Measurements from ENCODE around the gene HCAR2.
A peak's percentile ranks its signal among the peaks of the same experiment; 100 is the strongest.
"Not testable (repeated sequence)": the region's sequence is repeated elsewhere in the genome, so short reads cannot be mapped to it uniquely, and the experiment has no call there.

Gene HCAR2

GRCh38 chr12:122724641-122725243 is 21.6 kb upstream of the HCAR2 start:
- peak overlapping the region; percentile 43 to 94 (median 63) for H3K4me2 ChIP-seq
- no peaks in the 10 kb centered on the region for H3K9me3 ChIP-seq (replicated peaks in 1 of 11)
- no peaks in the 10 kb centered on the region for H3K27me3 ChIP-seq
- H3K36me3 ChIP-seq: no peaks in the 10 kb centered on the region
- TF ChIP-seq Cebpa-rat (IDR thresholded peaks at IDR 0.05): no peak
- H3K9ac ChIP-seq: peak overlapping the region in 5 of 11 experiments; percentile 38 to 79 (median 76); a peak in 2 of 22 replicates
- no peaks in the 10 kb centered on the region for H4K20me1 ChIP-seq
- H3K27ac ChIP-seq: peak overlapping the region; percentile 6 to 93 (median 76); a peak in 20 of 22 replicates
- no peak overlapping the region for H3K4me3 ChIP-seq
- peaks cover 39 to 98% (median 64%) of the 10 kb centered on the region in 10 experiments for H3K4me1 ChIP-seq

- TF ChIP-seq Cebpa-rat (IDR thresholded peaks at IDR 0.05): no peak
- Histone ChIP-seq H3K4me1 (peaks cover 39 to 97% (median 67%) of the 10 kb centered on the region in 10 experiments), H3K27me3 (no peaks in the 10 kb centered on the region), H4K20me1 (no peaks in the 10 kb centered on the region), H3K9ac (peak overlapping the region in 5 of 11 experiments; percentile 35 to 80 (median 77); a peak in 9 of 22 replicates), H3K4me2 (peak overlapping the region in 8 of 11 experiments; percentile 4 to 94 (median 62); a peak in 11 of 22 replicates), H3K27ac (peak overlapping the region in 8 of 11 experiments; percentile 33 to 98 (median 90); a peak in 16 of 22 replicates), H3K4me3 (no peak overlapping the region), H3K36me3 (no peaks in the 10 kb centered on the region), H3K9me3 (replicated peaks in 1 of 11) (no peaks in the 10 kb centered on the region)
These were observed 19.2 kb upstream of the HCAR2 start for GRCh38 chr12:122722387-122722786.

GRCh38 chr12:122721057-122721545 is 17.9 kb upstream of the HCAR2 start:
- Histone ChIP-seq H3K4me2 (peak overlapping the region in 6 of 11 experiments; percentile 5 to 94 (median 78); a peak in 9 of 22 replicates), H4K20me1 (no peaks in the 10 kb centered on the region), H3K9ac (peak overlapping the region in 5 of 11 experiments; percentile 32 to 82 (median 65); a peak in 8 of 22 replicates), H3K4me1 (peaks cover 33 to 93% (median 63%) of the 10 kb centered on the region in 10 experiments), H3K27ac (peak overlapping the region in 10 of 11 experiments; percentile 24 to 98 (median 80); a peak in 16 of 22 replicates), H3K4me3 (no peak overlapping the region), H3K9me3 (replicated peaks in 1 of 11) (0 out of 22 replicates have a peak, but pooled peaks cover 0 to 2% (median 0%) of the 10 kb centered on the region in 11 experiments), H3K36me3 (no peaks in the 10 kb centered on the region), H3K27me3 (no peaks in the 10 kb centered on the region)
- no peak for TF ChIP-seq Cebpa-rat (IDR thresholded peaks at IDR 0.05)

DNA sequence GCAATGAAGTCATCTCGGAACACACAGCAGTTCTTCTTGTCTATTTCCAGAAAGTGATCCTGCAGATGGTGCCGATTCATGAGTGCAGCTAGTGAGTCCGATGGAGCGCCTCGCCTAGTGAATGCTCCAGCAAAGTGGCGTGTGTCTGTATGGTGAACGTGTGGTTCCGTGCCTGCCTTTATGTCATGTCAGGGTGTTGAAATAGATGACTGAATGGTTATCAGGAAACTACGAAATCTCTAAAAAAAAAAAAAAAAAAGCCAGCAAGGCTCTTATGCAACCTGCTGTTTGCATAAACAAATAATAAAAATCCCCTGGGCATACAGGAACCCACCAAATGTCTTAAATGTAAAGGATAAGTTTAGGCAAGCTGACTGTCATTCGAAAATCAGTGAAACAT is 13.5 kb upstream of the HCAR2 start, which contains the start of gene HCAR3:
Gene HCAR3, minus strand, starts transcription at position 154 of the 400 bp plus-strand sequence. Its CDS starts 74 bp downstream, at position 80.
- not testable (repeated sequence) for H3K9me3 ChIP-seq (replicated peaks in 1 of 11); H3K27me3 ChIP-seq; H4K20me1 ChIP-seq; H3K36me3 ChIP-seq
- Histone ChIP-seq H3K27ac (peak within 1 kb of the TSS in 9 of 11 experiments; percentile 10 to 84 (median 58); a peak in 14 of 22 replicates), H3K4me3 (peak within 1 kb of the TSS in 3 of 10 experiments; percentile 51 to 61 (median 56); a peak in 6 of 20 replicates), H3K4me1 (peaks cover 0 to 63% (median 25%) of the 10 kb centered on the region in 10 experiments; a peak in 15 of 20 replicates), H3K4me2 (peak within 1 kb of the TSS in 5 of 11 experiments; percentile 26 to 84 (median 61); a peak in 9 of 22 replicates), H3K9ac (peak within 1 kb of the TSS in 4 of 11 experiments; percentile 32 to 76 (median 60); a peak in 5 of 22 replicates)
- TF ChIP-seq Cebpa-rat (IDR thresholded peaks at IDR 0.05): peak in 1 of 11 experiments; percentile 53; a peak in 1 of 22 replicates

- not testable (repeated sequence) for H3K9me3 ChIP-seq (replicated peaks in 1 of 11); H4K20me1 ChIP-seq; H3K27me3 ChIP-seq; H3K36me3 ChIP-seq
- Histone ChIP-seq H3K9ac (peak overlapping the region in 3 of 11 experiments; percentile 58 to 74 (median 74); a peak in 5 of 22 replicates), H3K4me1 (peaks cover 0 to 61% (median 15%) of the 10 kb centered on the region in 10 experiments; a peak in 15 of 20 replicates), H3K27ac (peak overlapping the region in 4 of 11 experiments; percentile 38 to 66 (median 53); a peak in 6 of 22 replicates), H3K4me3 (peak overlapping the region in 3 of 10 experiments; percentile 51 to 61 (median 56); a peak in 6 of 20 replicates), H3K4me2 (peak overlapping the region in 4 of 11 experiments; percentile 37 to 84 (median 67); a peak in 8 of 22 replicates)
These were observed 12.1 kb upstream of the HCAR2 start for GRCh38 chr12:122715211-122715610.

- Histone ChIP-seq H3K4me2 (peak overlapping the region in 5 of 11 experiments; percentile 28 to 84 (median 61); a peak in 6 of 22 replicates), H3K27ac (peak overlapping the region in 2 of 11 experiments; percentile 35 to 54; a peak in 2 of 22 replicates), H3K9ac (peak overlapping the region in 3 of 11 experiments; percentile 58 to 74 (median 69); a peak in 3 of 22 replicates), H3K4me1 (peaks cover 0 to 45% (median 7%) of the 10 kb centered on the region in 10 experiments; a peak in 9 of 20 replicates), H3K4me3 (peak overlapping the region in 3 of 10 experiments; percentile 51 to 61 (median 56); a peak in 6 of 20 replicates)
- H3K9me3 ChIP-seq (replicated peaks in 1 of 11); H3K36me3 ChIP-seq; H4K20me1 ChIP-seq; H3K27me3 ChIP-seq: not testable (repeated sequence)
These were observed 10.5 kb upstream of the HCAR2 start for GRCh38 chr12:122713491-122714188.

- H3K27me3 ChIP-seq; H3K9me3 ChIP-seq (replicated peaks in 1 of 11); H4K20me1 ChIP-seq; H3K36me3 ChIP-seq: not testable (repeated sequence)
- Histone ChIP-seq H3K9ac (peak overlapping the region in 2 of 11 experiments; percentile 15 to 59; a peak in 2 of 22 replicates), H3K4me2 (peak overlapping the region in 4 of 11 experiments; percentile 7 to 73 (median 57); a peak in 6 of 22 replicates), H3K27ac (peak overlapping the region in 3 of 11 experiments; percentile 35 to 52 (median 51); a peak in 6 of 22 replicates), H3K4me1 (peaks cover 0 to 26% (median 5%) of the 10 kb centered on the region in 10 experiments; a peak in 9 of 20 replicates), H3K4me3 (0 out of 20 replicates have a peak overlapping the region, but pooled peaks of 1 of the 10 experiments have one; percentile 9)
These were observed 8.1 kb upstream of the HCAR2 start for GRCh38 chr12:122711266-122711665.

- H4K20me1 ChIP-seq; H3K9ac ChIP-seq; H3K36me3 ChIP-seq; H3K9me3 ChIP-seq (replicated peaks in 1 of 11); H3K27ac ChIP-seq; H3K4me3 ChIP-seq; H3K27me3 ChIP-seq: not testable (repeated sequence)
- Histone ChIP-seq H3K4me2 (peak overlapping the region in 2 of 11 experiments; percentile 60 to 73; a peak in 2 of 22 replicates), H3K4me1 (peaks cover 0 to 22% (median 4%) of the 10 kb centered on the region in 10 experiments; a peak in 9 of 20 replicates)
These were observed 7.2 kb upstream of the HCAR2 start for GRCh38 chr12:122710341-122710740.

DNA sequence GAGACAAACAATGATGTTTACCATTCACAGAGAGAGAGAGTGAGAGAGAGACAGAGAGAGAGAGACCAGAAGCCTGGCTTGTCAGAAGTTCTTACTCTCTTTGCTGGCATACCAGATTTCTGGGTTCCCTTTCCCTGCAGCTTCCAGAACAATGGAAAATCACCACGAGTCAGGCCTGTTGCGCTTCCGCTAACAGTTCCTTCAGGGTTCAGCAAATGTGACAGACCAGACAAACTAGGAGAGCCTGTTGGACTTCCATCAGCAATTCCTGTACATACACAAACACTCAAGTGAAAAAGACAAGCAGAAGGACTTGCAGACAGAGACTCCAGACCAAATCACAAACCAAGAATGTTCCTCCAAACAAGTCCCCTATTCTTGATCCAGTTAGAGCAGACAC is 6.1 kb upstream of the HCAR2 start:
- H3K9ac ChIP-seq; H3K9me3 ChIP-seq (replicated peaks in 1 of 11); H3K4me2 ChIP-seq; H3K27ac ChIP-seq; H3K27me3 ChIP-seq; H3K36me3 ChIP-seq; H4K20me1 ChIP-seq; H3K4me3 ChIP-seq: not testable (repeated sequence)
- H3K4me1 ChIP-seq: peaks cover 0 to 22% (median 4%) of the 10 kb centered on the region in 10 experiments; a peak in 9 of 20 replicates

DNA sequence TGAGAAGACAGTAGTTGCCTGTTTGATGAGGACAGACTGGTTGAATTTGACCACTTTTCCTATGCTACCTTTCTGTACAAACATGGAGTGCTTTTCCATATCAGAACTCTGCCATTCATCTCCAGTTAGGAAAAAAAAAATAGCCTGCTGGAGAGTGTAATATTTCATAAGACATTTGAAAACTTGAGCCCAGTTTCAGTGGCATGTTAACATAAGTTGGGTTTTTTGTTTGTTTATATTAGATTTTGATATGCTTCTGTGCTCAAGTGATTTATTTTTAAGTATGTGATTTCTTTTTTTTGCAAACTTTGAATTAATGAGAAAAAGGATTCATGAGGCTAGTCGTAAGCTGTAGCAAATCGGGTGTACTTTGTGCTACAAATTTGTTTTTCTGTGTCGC is 684 bp upstream of the HCAR2 start:
- peak overlapping the region in 4 of 11 experiments; percentile 44 to 82 (median 74); a peak in 6 of 22 replicates for H3K4me2 ChIP-seq
- not testable (repeated sequence) for H4K20me1 ChIP-seq; H3K9me3 ChIP-seq (replicated peaks in 1 of 11); H3K36me3 ChIP-seq; H3K27me3 ChIP-seq; H3K4me3 ChIP-seq
- peak overlapping the region in 2 of 11 experiments; percentile 18 to 26; a peak in 2 of 22 replicates for H3K9ac ChIP-seq
- peak overlapping the region in 5 of 11 experiments; percentile 32 to 72 (median 60); a peak in 8 of 22 replicates for H3K27ac ChIP-seq
- peaks cover 0 to 41% (median 7%) of the 10 kb centered on the region in 10 experiments; a peak in 9 of 20 replicates for H3K4me1 ChIP-seq

DNA sequence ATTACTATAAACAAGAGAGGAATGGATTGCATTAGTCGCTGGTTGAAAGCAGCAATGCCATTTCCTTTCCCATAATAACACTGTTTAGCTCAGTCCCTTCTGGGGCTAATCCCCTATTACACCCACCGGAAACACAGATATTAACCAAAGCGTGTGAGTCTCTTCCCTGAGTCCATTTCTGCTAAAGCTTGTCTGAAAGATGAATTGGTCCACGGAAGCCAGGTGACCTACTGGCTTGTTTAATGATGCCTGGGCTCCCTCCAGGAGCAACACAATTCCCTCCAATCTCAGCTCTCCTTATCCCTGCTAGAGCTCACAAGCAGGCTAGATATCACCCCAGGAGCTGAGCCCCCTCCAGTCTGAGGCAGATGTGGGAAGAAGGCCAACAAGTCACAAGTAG is 1.7 kb downstream of the HCAR2 start:
- H3K36me3 ChIP-seq; H3K9me3 ChIP-seq (replicated peaks in 1 of 11); H4K20me1 ChIP-seq; H3K27me3 ChIP-seq: not testable (repeated sequence)
- Histone ChIP-seq H3K4me2 (peak overlapping the region in 5 of 11 experiments; percentile 30 to 82 (median 66); a peak in 9 of 22 replicates), H3K4me1 (peaks cover 0 to 53% (median 11%) of the 10 kb centered on the region in 10 experiments; a peak in 10 of 20 replicates), H3K4me3 (peak overlapping the region in 4 of 10 experiments; percentile 40 to 54 (median 48); a peak in 7 of 20 replicates), H3K9ac (peak overlapping the region in 4 of 11 experiments; percentile 15 to 72 (median 52); a peak in 6 of 22 replicates), H3K27ac (peak overlapping the region in 4 of 11 experiments; percentile 22 to 72 (median 58); a peak in 6 of 22 replicates)

Measured in BLaER1 treated with 17β-estradiol and CSF1 and Interleukin-3, amounts not matched to agents 10 nM and 100 nM (cell line).